ENCODE measurements around the gene ZNF334.

Gene ZNF334

DNA sequence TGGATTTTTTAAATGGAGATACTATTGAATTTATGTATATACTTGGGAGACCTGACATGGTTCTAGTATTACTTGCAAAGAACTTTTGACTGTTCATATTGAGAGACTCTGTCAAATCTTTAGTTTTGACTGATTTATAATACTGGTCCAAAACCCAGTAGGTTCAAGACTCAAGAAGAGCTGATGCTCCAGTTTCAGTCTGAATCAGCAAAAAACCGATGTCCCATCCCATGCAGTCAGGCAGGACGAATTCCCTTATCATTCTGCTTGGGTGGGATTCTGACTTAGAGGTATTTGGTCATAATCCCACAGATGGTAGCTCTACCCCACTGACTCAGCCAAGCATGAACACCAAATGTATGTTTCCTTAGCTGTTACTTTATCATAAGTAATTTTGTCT is 29.5 kb downstream of the ZNF334 start:
- no peak for DNase-seq

DNA sequence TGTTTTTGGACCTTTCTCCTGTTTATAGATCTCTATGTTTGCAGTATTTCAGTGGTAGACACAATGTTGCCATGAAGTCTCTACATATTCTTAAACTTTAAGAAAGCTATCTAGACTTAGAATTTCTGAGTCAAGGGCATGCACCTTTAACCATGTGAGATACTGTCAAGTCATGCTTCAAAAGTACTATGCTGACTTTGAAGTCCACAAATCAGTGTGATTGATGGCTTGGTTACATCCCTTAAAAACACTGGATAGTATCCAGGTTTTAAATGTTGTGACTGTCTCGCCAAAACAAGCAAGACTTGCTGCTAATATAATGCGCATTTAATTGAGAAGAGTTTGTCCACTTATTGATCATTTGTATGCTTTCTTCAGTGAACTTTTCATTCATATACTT is 30.5 kb downstream of the ZNF334 start:
- no peak for DNase-seq

GRCh38 chr20:46477640-46478039 is 35.7 kb downstream of the ZNF334 start:
- no peak for DNase-seq

DNA sequence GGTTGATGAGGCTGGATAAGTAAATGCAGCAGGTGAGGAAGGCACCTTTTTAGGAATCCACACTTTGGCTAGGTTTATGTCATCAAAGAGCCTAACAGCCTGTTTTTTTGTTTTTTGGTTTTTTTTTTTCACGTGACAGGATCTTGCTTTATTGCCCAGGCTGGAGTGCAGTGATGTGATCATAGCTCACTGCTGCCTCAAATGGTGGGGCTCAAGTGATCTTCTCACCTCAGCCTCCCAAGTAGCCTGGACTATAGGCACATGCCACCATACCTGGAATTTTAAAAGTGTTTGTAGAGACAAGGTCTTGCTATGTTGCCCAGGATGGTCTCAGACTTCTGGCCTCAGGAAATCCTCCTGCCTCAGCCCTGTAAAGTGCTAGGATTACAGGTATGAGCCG is 36.1 kb downstream of the ZNF334 start:
- DNase-seq = no peak

- no peak for DNase-seq
Observed at GRCh38 chr20:46468508-46468907, 44.9 kb downstream of the ZNF334 start.

DNA sequence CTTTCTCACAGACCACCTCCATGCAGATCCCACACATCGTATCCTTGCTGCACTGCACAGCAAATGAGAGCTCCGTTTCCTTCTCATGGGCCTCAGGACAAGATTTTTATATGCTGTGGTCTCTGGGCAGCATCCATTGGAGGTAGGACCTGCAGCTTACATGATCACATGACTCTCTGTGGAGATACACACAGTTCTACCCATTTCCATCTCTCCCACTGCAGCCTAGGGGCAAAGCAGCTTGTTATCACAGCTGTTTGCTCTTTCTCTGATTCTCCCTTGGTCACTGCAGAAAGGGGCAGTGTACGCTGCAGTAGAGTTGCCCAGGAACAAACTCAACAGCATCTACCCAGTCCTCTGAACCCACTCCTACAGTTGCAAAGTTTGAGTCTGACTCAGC is 48.9 kb downstream of the ZNF334 start:
- no peak for DNase-seq

DNA sequence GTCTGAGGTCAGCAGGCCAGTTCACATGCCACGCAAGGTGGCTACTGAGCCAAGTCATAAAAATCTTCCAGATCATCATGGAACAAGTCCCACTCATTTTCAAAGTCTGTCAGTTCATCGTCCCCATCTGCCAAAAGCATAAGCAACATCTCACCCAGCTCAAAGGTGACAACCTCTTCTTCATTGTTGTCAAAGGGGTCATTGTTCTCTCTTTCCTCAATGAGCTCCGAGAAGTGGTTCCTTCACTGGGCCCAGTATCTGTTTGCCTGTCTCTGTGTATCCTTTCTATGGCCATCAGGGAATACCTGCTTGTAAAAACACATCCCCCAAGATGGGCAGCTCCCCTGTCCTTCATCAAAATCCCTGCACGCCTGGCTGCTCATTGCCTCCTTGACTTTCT is 49.5 kb downstream of the ZNF334 start:
- DNase-seq = no peak

DNA sequence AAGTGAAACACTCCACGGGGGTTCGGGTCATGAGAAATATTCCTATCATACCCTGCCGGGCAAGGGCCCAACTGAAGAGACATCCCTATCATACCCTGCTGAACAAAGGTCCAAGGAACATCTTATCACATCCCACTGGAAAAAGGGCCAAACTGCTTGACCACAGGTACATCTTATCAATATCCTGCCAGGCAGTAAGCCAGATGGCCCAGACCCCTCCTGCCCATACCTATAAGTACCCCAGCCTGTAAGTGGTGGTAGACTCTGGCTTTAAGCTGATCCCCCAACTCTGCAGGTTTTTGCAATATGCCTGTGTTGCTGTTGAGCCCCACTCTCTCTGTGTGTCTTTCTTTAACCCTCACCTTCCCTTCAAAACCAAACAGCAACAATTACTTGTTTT is 51.6 kb downstream of the ZNF334 start:
- no peak for DNase-seq

- DNase-seq = no peak
Observed at GRCh38 chr20:46458866-46459750, 54.3 kb downstream of the ZNF334 start.

- DNase-seq = no peak
Observed at GRCh38 chr20:46456255-46457028, 56.9 kb downstream of the ZNF334 start.

DNA sequence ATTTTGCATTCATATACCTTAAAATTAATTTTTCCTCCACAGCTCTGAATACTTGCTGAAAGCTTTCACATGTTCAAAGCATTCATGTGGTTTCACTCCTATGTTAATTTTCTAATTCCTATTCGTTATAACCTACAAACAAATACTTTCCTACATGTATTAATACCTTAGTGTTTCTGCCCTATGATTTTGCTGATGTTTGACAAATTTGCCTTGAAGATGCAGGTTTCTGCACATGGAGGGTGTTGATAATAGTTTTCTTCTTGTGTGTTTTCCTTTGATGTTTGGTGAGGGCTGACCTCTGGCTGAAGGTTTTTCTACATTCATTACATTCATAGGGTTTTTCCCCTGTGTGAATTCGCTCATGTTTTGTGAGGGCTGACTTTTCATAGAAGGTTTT is 57.6 kb downstream of the ZNF334 start:
- DNase-seq = no peak
